C1 segment of cervical spinal cord (tissue), 14 donors: Measurements from ENCODE around the gene IFI27L1.

Source experiments
- DNase-seq, 14 donors: peaks; one replicate each; lab custom pipeline; 2025; lab: John Stamatoyannopoulos, UW

Gene IFI27L1

GRCh38 chr14:94079891-94080620 lies 1.1 kb upstream of the IFI27L1 start:
- DNase-seq: no peak

DNA sequence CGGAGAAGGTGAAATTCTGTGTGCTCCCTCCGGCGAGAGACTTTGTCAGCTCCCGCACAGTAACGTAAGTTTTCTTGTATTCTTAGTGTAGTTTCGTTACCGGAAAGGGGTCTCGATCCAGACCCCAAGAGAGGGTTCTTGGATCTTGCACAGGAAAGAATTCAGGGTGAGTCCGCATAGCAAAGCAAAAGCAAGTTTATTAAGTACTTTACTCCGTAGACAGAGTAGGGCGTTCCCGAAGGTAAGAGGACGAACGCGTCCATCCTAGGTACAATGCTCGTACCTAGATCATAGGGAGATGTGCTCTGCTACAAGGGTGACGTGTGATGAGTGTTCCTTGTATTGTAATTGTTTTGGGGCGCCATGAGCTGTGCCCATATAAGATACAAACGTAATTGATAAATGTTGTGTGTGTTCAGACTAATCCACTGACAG lies 293 bp downstream of the IFI27L1 start:
- no peak for DNase-seq

GRCh38 chr14:94087891-94088290 lies 6.8 kb downstream of the IFI27L1 start:
- no peak for DNase-seq

DNA sequence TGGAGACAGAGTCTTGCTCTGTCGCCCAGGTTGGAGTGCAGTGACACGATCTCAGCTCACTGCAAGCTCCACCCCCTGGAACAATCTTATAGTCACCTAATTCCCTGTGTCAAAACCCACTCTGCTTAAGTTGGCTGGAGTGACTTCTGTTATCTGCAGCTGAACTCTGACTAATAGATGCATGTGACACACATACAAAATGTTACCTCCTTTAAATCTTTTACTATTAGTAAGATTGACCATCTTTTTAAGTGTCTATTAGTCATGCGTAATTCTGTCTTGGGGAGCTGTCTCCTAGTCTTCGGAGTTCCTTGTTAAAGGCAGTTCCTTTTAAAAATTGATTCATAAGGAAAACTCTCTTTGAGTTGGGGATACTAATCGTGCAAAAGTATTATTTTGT lies 7.4 kb downstream of the IFI27L1 start:
- no peak for DNase-seq

DNA sequence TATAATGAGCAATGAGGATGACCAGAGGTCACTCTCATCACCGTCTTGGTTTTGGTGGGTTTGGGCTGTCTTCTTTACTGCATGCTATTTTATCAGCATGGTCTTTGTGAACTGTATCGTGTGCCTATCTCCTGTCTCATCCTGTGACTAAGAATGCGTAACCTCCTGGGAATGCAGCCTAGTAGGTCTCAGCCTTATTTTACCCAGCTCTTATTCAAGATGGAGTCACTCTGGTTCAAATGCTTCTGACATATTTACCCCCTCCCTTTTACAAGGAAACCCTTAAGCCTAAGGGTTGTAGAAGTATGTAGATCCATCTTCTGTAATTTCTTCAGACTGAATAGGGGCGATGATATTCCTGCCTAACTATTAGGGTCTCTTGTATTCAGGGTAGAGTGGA lies 8.4 kb downstream of the IFI27L1 start:
- no peak for DNase-seq

DNA sequence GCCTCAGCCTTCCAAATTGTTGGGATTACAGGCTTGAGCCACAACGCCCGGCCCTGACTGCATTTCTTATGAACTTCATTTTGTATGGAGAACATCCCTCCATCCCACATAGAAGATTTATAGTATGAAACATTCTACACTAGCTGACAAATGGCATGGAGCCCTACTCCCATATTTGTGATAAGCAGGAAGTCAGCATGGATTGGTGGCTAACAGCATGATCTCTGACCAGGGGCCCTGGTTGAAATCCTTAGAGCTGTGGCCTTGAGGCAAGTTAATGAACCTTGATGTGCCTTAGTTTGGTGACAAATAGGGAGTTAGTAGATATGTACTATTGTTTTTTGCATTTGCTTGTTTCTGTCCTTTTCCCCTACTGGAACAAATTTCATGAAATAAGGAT lies 12.3 kb downstream of the IFI27L1 start:
- no peak for DNase-seq

- DNase-seq: no peak
Measured at GRCh38 chr14:94097091-94097490, 16.0 kb downstream of the IFI27L1 start.

DNA sequence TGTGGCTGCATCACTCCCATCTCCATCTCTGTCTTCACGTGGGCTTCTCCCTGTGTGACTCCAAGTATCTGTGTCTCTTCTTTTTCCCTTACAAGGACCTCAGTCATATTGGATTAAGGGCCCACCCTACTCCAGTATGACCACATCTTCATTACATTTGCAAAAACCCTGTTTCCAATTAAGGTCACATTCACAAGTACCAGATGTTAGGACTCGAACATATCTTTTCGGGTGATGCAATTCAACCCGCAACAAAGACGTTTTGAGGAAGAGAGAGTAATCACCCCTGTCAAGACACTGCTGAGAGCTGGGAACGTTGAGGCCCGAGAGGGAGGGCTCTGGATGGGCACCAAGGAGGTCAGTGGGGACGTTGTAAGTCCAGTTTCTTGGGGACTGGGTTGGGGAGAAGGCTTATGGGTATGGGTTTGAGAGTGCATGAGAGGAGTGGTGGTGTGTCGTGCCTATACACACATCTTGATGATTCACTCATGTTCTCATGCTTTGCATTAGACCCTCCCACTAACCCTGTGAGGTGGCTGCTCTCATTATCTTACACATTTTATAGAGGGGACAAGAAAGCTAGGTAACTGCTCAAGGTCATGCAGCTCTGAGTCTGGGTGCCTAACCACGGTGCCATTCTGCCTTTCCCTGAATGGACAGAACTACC lies 17.3 kb downstream of the IFI27L1 start:
- DNase-seq: no peak

DNA sequence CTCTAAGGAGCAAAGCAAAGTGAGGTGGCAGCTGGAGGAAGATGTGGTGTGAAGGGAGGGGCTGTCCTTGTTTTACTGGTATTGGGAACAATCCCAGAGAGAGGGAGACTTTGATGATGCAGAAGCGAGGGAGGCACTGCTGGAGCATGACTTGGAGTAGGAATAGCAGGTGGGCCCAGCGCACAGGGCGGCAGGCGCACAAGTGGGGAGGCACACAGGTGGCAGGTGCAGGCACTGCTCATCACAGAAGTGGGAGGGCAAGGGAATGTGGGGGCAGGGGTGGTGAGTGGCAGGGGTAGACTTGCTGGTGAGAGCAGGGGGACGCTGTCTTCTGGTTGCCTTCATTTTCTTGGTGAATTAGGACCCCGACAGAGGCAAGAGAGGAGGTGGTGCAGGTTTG lies 17.9 kb downstream of the IFI27L1 start:
- no peak for DNase-seq

- DNase-seq: peak in 1 of 14 donors; percentile 59
Measured at GRCh38 chr14:94100847-94101246, 19.7 kb downstream of the IFI27L1 start.

GRCh38 chr14:94101748-94102147 lies 20.6 kb downstream of the IFI27L1 start:
- DNase-seq: peak in 4 of 14 donors; percentile 16 to 66 (median 41)

- DNase-seq: no peak
Measured at GRCh38 chr14:94102768-94103482, 21.8 kb downstream of the IFI27L1 start.

- peak in 1 of 14 donors; percentile 29 for DNase-seq
Measured at GRCh38 chr14:94103554-94104150, 22.5 kb downstream of the IFI27L1 start.

DNA sequence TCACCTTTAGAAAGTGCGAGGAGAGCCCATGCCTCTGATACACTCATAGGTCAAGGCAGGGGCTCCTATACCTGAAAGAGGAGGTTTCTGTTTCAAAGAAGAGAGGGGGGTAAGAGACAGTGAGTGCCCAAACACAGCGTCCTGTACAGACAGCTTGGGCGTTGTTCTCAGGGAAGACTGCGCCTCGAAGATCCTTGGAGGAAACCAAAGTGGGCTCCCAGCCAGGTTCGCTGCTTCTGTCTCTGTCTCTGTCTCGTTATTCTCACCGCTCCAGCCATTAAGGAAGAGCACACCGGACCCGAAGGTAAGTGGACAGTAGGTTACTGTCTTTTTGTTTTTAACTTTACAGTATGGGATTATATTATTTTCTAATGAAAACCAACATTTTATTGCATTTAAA lies 23.6 kb downstream of the IFI27L1 start:
- DNase-seq: no peak

DNA sequence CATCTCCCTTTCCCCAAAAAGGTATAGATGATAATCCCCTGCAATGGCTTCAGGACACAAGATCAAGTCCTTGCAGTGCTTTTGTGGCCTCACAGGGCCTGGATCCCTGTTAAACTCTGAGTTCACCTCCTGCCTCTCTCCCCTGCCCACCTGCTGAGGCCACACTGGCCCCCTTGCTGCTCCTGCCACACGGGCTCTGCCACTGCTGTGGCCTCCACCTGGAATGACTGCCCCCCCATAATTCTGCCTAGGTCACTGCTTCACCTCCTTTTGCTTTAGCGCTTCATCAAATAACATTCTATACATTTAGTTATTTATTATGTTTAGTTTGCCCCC lies 28.8 kb downstream of the IFI27L1 start:
- no peak for DNase-seq

GRCh38 chr14:94110552-94111181 lies 29.6 kb downstream of the IFI27L1 start, which contains the start of gene IFI27:
Gene IFI27 (plus strand): TSS chr14:94110736.
- DNase-seq: no peak

- DNase-seq: no peak
Measured at GRCh38 chr14:94111276-94112095, 30.4 kb downstream of the IFI27L1 start.

DNA sequence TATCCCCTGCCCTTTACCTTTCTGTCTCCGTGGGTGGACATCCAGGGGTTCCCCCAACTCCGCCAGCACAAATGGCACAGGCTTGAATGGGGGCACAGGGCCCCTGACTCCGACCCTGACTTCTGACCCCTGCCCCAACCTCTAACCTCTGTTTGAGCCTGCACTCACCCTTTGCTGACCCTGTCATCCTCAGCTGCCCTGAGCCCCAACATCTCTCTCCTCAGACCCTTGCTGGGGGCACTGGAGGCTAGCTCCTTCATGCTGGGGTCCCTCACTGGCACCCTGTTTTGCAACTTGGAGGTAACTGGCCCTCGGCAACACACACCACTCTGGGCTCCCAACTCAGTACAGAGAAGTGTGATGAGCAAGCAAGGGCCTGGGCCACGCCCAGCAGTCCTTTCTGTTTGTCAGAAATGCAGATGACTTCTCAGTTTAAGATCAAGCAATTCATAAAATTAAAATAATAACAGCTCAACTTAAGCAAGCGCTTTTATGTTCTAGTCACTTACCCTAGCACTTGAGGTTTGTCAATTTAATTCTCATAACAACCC lies 31.5 kb downstream of the IFI27L1 start:
- no peak for DNase-seq

- no peak for DNase-seq
Measured at GRCh38 chr14:94113073-94113472, 32.0 kb downstream of the IFI27L1 start.

GRCh38 chr14:94113490-94113889 lies 32.4 kb downstream of the IFI27L1 start:
- DNase-seq: peak in 4 of 14 donors; percentile 21 to 43 (median 26)
